BLaER1 (cell line): ENCODE results near the gene ZSWIM1.

Experiments used
- H3K27ac ChIP-seq: shearing (Covaris generic); formaldehyde crosslinking; 2 replicates; pipeline ENCODE4 v1.8.1; 2022
- H3K27me3 ChIP-seq: shearing (Covaris generic); formaldehyde crosslinking; 2 replicates; pipeline ENCODE4 v1.8.1; 2022
- H3K36me3 ChIP-seq: shearing (Covaris generic); formaldehyde crosslinking; 2 replicates; pipeline ENCODE4 v1.8.1; 2022
- H3K4me1 ChIP-seq: shearing (Covaris generic); formaldehyde crosslinking; 2 replicates; pipeline ENCODE4 v1.8.1; 2022
- H3K4me2 ChIP-seq: shearing (Covaris generic); formaldehyde crosslinking; 2 replicates; pipeline ENCODE4 v1.8.1; 2022
- H3K4me3 ChIP-seq: shearing (Covaris generic); formaldehyde crosslinking; 2 replicates; pipeline ENCODE4 v1.8.1; 2022
- H3K9ac ChIP-seq: shearing (Covaris generic); formaldehyde crosslinking; 2 replicates; pipeline ENCODE4 v1.8.1; 2022
- H3K9me3 ChIP-seq: shearing (Covaris generic); formaldehyde crosslinking; 2 replicates; pipeline ENCODE4 v1.8.1; 2022
- H4K20me1 ChIP-seq: shearing (Covaris generic); formaldehyde crosslinking; 2 replicates; pipeline ENCODE4 v1.8.1; 2022
- Cebpa-rat ChIP-seq: shearing (Covaris generic); IDR thresholded peaks from 2 replicates; pipeline ENCODE4 v1.8.1; 2022

ZSWIM1 gene

DNA sequence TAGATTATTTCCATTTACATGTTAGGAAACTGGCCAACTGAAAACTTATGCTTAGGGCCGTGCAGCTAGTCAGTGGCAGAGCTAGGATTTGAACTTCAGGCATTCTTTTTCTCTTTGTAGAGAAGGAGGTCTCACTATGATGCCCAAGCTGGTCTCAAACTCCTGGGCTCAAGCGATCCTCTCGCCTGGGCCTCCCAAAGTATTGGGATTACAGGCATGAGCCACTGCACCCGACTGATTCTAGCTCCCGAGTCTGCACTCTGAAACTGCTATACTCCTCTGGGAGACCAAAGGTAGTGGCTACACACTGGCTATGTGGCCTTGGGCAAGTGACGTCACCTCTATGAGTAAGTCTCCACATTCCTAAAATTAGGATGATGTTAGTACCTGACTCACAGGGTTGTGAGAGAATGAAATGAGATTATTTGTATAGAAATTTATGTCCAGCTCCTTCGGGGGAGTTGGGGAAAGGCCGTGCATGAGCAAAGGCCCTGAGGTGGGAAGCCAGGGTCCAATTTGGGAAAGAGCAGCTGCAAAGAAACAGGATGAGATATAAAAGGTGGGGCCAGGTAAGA, 24.6 kb downstream of the ZSWIM1 start:
- no peak for TF ChIP-seq Cebpa-rat
- Histone ChIP-seq H3K9ac (no peak overlapping the region), H3K9me3 (no peaks in the 10 kb centered on the region), H3K4me2 (no peak overlapping the region), H3K27ac (no peak overlapping the region), H3K4me1 (peaks cover 57% of the 10 kb centered on the region), H3K36me3 (peaks cover 6% of the 10 kb centered on the region), H3K4me3 (no peak overlapping the region), H3K27me3 (no peaks in the 10 kb centered on the region), H4K20me1 (0 out of 2 replicates have a peak, but pooled peaks cover 5% of the 10 kb centered on the region)

DNA sequence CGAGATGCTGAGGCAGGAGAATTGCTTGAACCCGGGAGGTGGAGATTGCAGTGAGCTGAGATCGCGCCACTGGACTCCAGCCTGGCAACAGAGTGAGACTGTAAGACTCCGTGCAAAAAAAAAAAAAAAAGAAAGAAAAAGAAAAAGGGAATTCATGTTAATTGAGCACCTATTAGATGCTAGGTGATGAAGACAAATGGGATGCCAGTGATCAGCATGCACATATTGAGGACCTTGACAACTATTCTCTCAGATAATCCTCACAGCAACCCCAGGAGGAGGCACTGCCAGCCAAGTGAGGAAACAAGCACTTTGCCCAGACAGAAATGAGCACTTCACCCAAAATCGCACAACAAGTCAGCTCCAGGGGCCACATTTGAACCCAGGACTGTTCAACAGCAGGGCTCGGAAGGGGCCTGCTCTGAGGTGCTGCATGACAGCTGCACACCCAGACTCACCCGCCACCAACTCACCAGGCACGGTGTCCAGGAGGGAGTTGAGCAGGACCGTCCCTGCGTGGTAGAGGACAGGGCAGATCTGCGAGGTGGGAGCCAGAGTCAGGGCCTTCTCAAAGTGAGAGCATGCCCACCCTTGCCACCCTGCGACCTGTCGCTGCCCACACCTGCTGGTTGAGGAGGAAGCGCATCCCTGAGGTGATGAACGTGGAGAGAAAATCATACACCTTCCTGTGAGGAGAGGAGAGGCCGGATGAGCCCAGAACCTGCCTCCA, 26.4 kb downstream of the ZSWIM1 start:
- peaks cover 57% of the 10 kb centered on the region for H3K4me1 ChIP-seq
- no peak for TF ChIP-seq Cebpa-rat

DNA sequence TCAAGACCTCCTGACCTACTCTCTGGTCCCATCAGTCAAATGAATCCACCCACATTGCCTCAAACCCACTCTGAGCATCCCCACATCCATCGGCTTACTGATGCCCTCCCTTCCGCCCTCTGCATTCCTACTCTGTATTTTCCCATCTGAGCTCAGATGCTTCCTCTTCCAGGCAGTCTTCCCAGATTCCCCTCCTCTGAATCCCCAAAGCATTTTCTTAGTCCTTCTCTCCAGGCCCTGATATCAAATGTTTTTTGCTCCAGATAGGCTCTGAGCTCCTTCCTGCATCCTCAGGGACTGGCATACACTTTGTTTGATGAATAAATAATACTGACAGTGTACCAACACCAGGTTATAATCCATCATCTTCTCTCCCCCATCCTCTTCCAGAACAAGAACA, 27.1 kb downstream of the ZSWIM1 start:
- H3K27ac ChIP-seq = no peak overlapping the region
- no peak overlapping the region for H3K4me2 ChIP-seq
- peaks cover 54% of the 10 kb centered on the region for H3K4me1 ChIP-seq
- H3K9me3 ChIP-seq = no peaks in the 10 kb centered on the region
- H3K4me3 ChIP-seq = no peak overlapping the region
- H3K36me3 ChIP-seq = no peaks in the 10 kb centered on the region; the same call in 1 of the 2 replicates
- TF ChIP-seq Cebpa-rat = no peak
- H3K9ac ChIP-seq = no peak overlapping the region
- H4K20me1 ChIP-seq = no peaks in the 10 kb centered on the region
- H3K27me3 ChIP-seq = peaks cover 19% of the 10 kb centered on the region

More for the DNA sequence above, 26.4 kb downstream of the ZSWIM1 start:
- H3K9me3 ChIP-seq = no peaks in the 10 kb centered on the region
- no peak overlapping the region for H3K4me3 ChIP-seq
- 0 out of 2 replicates have a peak, but pooled peaks cover under 1% of the 10 kb centered on the region for H4K20me1 ChIP-seq
- no peaks in the 10 kb centered on the region; the same call in 1 of the 2 replicates for H3K36me3 ChIP-seq
- no peak overlapping the region for H3K9ac ChIP-seq
- no peak overlapping the region for H3K4me2 ChIP-seq
- H3K27me3 ChIP-seq = peaks cover 15% of the 10 kb centered on the region
- H3K27ac ChIP-seq = no peak overlapping the region

DNA sequence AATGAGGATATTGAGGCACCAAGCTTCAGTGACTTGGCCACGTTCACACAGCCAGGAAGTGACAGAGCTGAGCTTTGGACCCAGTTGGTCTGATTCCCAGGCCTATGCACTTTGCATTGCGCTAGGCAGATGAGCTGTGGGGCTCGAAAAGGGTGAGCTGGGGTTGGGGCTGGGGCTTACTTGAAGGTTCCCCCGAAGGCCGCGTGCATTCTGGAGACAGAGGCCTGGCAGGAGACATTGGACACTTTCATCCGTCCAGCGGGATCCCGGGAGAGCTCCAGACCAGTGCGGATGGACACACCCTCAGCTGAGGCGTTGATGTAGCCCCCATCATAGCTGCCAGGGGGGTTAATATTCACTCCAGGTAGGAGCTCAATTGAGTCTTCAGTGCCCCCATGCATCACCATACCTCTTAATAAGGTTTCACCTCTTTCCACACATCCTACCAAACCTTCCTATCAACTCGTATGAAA, 28.3 kb downstream of the ZSWIM1 start:
- Histone ChIP-seq H3K4me2 (peak overlapping the region; percentile 72), H3K9ac (no peak overlapping the region), H3K27ac (0 out of 2 replicates have a peak overlapping the region, but pooled peaks have one; percentile 38), H3K4me3 (no peak overlapping the region), H3K27me3 (peaks cover 25% of the 10 kb centered on the region), H4K20me1 (no peaks in the 10 kb centered on the region), H3K36me3 (no peaks in the 10 kb centered on the region; the same call in 1 of the 2 replicates), H3K4me1 (peaks cover 41% of the 10 kb centered on the region), H3K9me3 (no peaks in the 10 kb centered on the region)
- TF ChIP-seq Cebpa-rat = no peak

DNA sequence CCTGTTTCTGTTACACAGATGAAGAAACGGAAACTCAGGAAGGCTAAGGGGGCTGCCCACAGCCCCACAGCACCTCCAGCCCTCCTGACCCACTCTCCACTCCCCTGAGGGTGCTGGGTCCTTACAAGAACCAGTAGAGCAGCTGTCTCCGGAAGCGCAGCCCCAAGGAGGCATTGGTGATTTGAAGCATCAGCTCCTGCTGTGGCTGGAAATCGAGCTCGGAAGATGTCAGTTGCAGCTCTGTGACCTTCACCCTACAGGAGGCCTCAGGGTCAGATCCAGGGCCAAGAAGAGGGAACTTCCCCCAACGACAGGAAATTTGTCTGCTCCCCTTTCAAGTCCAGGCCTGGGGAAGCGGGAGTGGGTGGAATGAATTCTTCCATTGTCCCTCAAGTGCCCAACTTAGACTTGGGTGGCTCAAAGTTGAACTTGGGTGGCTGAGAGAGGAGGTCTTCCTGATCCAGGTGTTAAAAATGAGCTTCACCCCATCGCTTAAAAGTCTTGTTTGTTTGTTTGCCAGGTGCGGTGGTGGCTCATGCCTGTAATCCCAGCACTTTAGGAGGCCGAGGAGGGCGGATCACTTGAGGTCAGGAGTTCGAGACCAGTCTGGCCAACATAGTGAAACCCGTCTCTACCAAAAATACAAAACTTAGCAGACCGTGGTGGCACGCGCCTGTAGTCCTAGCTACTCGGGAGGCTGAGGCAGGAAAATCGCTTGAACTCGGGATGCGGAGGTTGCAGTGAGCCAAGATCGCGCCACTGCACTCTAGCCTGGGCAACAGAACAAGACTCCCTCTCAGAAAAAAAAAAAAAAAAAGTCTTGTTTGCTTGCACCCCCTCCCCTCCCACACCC, 29.0 kb downstream of the ZSWIM1 start:
- H3K27me3 ChIP-seq = peaks cover 25% of the 10 kb centered on the region
- H3K9me3 ChIP-seq = no peaks in the 10 kb centered on the region
- peak overlapping the region; percentile 72 for H3K4me2 ChIP-seq
- H4K20me1 ChIP-seq = no peaks in the 10 kb centered on the region
- H3K27ac ChIP-seq = 0 out of 2 replicates have a peak overlapping the region, but pooled peaks have one; percentile 38
- peaks cover 35% of the 10 kb centered on the region for H3K4me1 ChIP-seq
- H3K4me3 ChIP-seq = peak overlapping the region; percentile 67
- H3K36me3 ChIP-seq = no peaks in the 10 kb centered on the region; the same call in 1 of the 2 replicates
- no peak for TF ChIP-seq Cebpa-rat
- no peak overlapping the region for H3K9ac ChIP-seq

DNA sequence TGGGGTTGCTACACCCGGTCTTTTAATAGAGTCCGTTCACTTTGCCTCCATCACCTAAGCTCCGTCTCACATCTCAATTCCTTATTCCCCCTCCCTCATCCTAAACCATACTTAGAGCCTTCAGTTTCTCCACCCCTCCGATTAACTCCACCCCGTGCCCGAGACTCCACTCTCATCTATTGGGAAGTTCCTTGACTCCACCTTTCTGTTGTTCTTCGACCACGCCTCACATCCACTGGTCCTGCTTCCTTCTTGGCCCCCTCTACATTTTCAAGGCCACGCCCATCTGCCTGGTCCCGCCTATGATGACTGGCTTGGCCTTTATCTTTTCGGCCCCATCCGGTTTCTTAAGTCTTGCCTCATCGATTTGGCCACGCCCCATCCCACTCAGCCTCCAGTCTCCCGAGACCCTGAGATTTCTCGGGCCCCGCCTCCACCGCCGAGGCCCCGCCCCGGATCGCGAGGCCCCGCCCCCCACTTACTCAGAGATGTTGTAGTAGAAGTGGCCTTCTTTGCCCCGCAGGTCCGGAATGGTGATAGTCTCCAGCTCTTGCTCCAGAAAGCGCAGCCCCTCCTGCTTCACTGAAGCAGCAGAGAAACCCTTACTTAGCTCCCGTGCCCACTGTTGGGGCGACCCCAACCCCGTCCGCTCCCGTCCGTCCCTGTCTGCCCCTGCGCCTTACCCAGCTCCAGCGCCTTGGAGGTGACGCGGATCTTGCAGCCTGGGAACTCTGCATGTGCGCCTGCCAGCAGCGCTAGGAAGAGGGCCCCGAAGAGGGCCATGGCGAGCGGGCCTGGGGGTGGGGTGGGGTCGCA, 29.9 kb downstream of the ZSWIM1 start:
- H3K27ac ChIP-seq = peak overlapping the region; percentile 38; the same call in 1 of the 2 replicates
- no peaks in the 10 kb centered on the region for H4K20me1 ChIP-seq
- H3K4me3 ChIP-seq = peak overlapping the region; percentile 67
- no peaks in the 10 kb centered on the region; the same call in 1 of the 2 replicates for H3K36me3 ChIP-seq
- no peaks in the 10 kb centered on the region for H3K9me3 ChIP-seq
- H3K9ac ChIP-seq = 0 out of 2 replicates have a peak overlapping the region, but pooled peaks have one; percentile 16
- peaks cover 25% of the 10 kb centered on the region for H3K27me3 ChIP-seq
- peak; percentile 92 for TF ChIP-seq Cebpa-rat
- peak overlapping the region; percentile 97 for H3K4me2 ChIP-seq
- H3K4me1 ChIP-seq = peaks cover 33% of the 10 kb centered on the region

DNA sequence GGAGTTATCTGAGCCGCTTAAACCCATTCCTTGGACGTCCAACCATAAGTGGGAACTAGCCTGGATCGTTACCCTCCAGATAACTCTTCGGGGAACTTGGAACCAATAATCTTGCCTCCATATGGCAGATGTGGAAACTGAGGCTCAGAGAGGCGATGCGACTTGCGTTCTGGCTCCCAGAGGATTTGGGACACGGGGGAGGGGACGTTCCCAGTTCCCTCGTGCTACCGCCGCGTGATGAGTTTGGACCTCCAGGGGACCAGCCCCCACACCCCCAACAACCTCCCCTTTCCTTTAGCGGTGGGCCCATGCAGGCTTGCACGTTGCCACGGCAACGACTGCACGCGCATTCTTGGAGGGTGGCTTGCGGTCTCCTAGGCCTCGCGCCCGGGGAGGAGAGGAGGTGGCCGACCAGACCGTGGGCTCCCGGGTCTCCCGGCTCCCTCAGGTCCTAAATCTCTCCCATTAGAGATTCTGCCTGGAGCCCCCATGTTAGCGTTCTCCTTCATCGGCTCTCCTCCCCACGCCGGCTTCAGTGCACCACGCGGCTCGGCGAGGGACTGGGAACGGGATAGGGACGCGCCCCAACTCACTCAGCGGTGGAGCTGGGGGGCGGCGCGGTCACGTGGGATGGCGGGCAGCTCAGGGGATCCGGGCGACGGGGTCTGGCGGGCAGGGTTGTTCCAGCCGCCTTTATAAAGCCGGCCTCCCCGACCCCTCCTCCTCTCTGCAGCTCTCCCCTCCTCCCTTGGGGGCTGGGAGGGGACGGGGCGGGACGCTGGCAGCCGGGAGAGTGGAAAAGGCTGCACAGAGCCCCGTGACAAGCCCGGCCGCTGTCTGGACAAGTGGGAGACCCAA, 30.7 kb downstream of the ZSWIM1 start, which contains the start of gene PLTP:
Gene PLTP (minus strand): TSS at position 670 of the 858 bp plus-strand sequence. CDS start 703 bp downstream, outside the sequence.
- Histone ChIP-seq H3K36me3 (no peaks in the 10 kb centered on the region; the same call in 1 of the 2 replicates), H3K4me2 (peak within 1 kb of the TSS; percentile 97), H3K4me3 (peak within 1 kb of the TSS; percentile 67), H3K9me3 (no peaks in the 10 kb centered on the region), H3K4me1 (peaks cover 33% of the 10 kb centered on the region), H4K20me1 (no peaks in the 10 kb centered on the region), H3K9ac (peak within 1 kb of the TSS; percentile 64), H3K27ac (peak within 1 kb of the TSS; percentile 11; the same call in 1 of the 2 replicates), H3K27me3 (peaks cover 25% of the 10 kb centered on the region)
- TF ChIP-seq Cebpa-rat = no peak

DNA sequence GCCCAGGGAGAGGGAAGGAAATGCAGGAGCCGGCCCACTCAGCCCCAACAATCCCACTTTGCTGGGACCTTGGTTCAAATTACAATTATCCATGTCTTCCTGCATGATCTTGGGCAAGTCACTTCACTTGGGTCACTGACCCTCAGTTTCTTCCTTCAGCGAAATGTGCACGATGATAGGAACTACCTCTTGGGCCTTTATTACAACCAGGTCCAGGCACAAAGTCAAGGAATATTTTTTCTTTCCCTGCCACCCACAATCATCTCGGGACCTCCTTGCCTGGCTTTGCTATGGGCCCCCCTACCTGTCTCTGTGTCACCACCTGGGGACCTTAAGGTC, 31.3 kb downstream of the ZSWIM1 start:
- H3K4me1 ChIP-seq = peaks cover 33% of the 10 kb centered on the region
- H3K9me3 ChIP-seq = no peaks in the 10 kb centered on the region
- H3K4me3 ChIP-seq = peak overlapping the region; percentile 67
- no peaks in the 10 kb centered on the region for H4K20me1 ChIP-seq
- TF ChIP-seq Cebpa-rat = no peak
- peak overlapping the region; percentile 64 for H3K9ac ChIP-seq
- H3K27ac ChIP-seq = no peak overlapping the region
- peaks cover 25% of the 10 kb centered on the region for H3K27me3 ChIP-seq
- H3K36me3 ChIP-seq = no peaks in the 10 kb centered on the region; the same call in 1 of the 2 replicates
- peak overlapping the region; percentile 97 for H3K4me2 ChIP-seq
